HG03469 (cell line): ENCODE measurements around the gene CHD2.
"Not testable (repeated sequence)": the region's sequence is repeated elsewhere in the genome, so short reads cannot be mapped to it uniquely, and the experiment has no call there.

Experiments used
- ATAC-seq: cut with Tn5 transposase; IDR thresholded peaks from one replicate; pipeline ENCODE4 v1.9.1; 2021; ENCODE audit warnings: mild to moderate bottlenecking, moderate library complexity, moderate number of reproducible peaks; ENCODE audit not compliant: unreplicated experiment

CHD2 gene

GRCh38 chr15:92899948-92900730, at the start of gene CHD2:
CHD2 (plus strand) TSS chr15:92900324; CDS start chr15:92901238, 914 bp downstream.
- ATAC-seq = peak; percentile 51

- ATAC-seq = no peak
Observed at GRCh38 chr15:92853222-92853621, 46.9 kb upstream of the CHD2 start.

GRCh38 chr15:92861742-92862141, 38.4 kb upstream of the CHD2 start:
- no peak for ATAC-seq

GRCh38 chr15:92864127-92864814, 35.9 kb upstream of the CHD2 start:
- ATAC-seq = no peak

GRCh38 chr15:92869263-92869940, 30.7 kb upstream of the CHD2 start:
- no peak for ATAC-seq

GRCh38 chr15:92870010-92870591, 30.0 kb upstream of the CHD2 start:
- ATAC-seq = no peak

GRCh38 chr15:92872967-92873366, 27.2 kb upstream of the CHD2 start:
- not testable (repeated sequence) for ATAC-seq

- no peak for ATAC-seq
Observed at GRCh38 chr15:92877000-92877399, 23.1 kb upstream of the CHD2 start.

GRCh38 chr15:92877416-92877815, 22.7 kb upstream of the CHD2 start:
- ATAC-seq = no peak

GRCh38 chr15:92878593-92879053, 21.5 kb upstream of the CHD2 start:
- ATAC-seq = no peak

GRCh38 chr15:92879949-92880725, 20.0 kb upstream of the CHD2 start:
- ATAC-seq = no peak

GRCh38 chr15:92880796-92881195, 19.3 kb upstream of the CHD2 start:
- ATAC-seq = no peak

GRCh38 chr15:92881211-92881754, 18.8 kb upstream of the CHD2 start:
- no peak for ATAC-seq

- ATAC-seq = peak; percentile 90
Observed at GRCh38 chr15:92881802-92882696, 18.1 kb upstream of the CHD2 start.

- ATAC-seq = peak; percentile 27
Observed at GRCh38 chr15:92882697-92883162, 17.4 kb upstream of the CHD2 start.

GRCh38 chr15:92883163-92883875, 16.8 kb upstream of the CHD2 start:
- ATAC-seq = no peak

- ATAC-seq = no peak
Observed at GRCh38 chr15:92883876-92884435, 16.2 kb upstream of the CHD2 start.
